ENCODE data around the gene SFXN5.

The SFXN5 gene

GRCh38 chr2:72933207-72933606 is 138.3 kb downstream of the SFXN5 start:
- no peak overlapping the region for H3K9ac ChIP-seq (ENCODE audit: low read depth, low read length)
- H3K4me1 ChIP-seq (ENCODE audit: insufficient read depth, low read length) = no peaks in the 10 kb centered on the region
- H3K36me3 ChIP-seq (ENCODE audit: insufficient read depth, low read depth, low read length) = no peaks in the 10 kb centered on the region
- no peak overlapping the region for H3K27ac ChIP-seq (ENCODE audit: low read length)
- H3K27me3 ChIP-seq (ENCODE audit: insufficient read depth, low read length) = peaks cover 96% of the 10 kb centered on the region
- H3K9me3 ChIP-seq (ENCODE audit: insufficient read depth, low read depth, low read length) = no peaks in the 10 kb centered on the region
- H3K4me3 ChIP-seq (ENCODE audit: low read length) = no peak overlapping the region

GRCh38 chr2:72932805-72933204 is 138.7 kb downstream of the SFXN5 start:
- no peak overlapping the region for H3K27ac ChIP-seq (ENCODE audit: low read length)
- H3K9ac ChIP-seq (ENCODE audit: low read depth, low read length) = no peak overlapping the region
- H3K4me1 ChIP-seq (ENCODE audit: insufficient read depth, low read length) = no peaks in the 10 kb centered on the region
- H3K27me3 ChIP-seq (ENCODE audit: insufficient read depth, low read length) = peaks cover 96% of the 10 kb centered on the region
- H3K36me3 ChIP-seq (ENCODE audit: insufficient read depth, low read depth, low read length) = no peaks in the 10 kb centered on the region
- H3K4me3 ChIP-seq (ENCODE audit: low read length) = no peak overlapping the region
- no peaks in the 10 kb centered on the region for H3K9me3 ChIP-seq (ENCODE audit: insufficient read depth, low read depth, low read length)

GRCh38 chr2:72932045-72932740 is 139.3 kb downstream of the SFXN5 start:
- Histone ChIP-seq H3K27me3 (ENCODE audit: insufficient read depth, low read length) (peaks cover 97% of the 10 kb centered on the region), H3K9ac (ENCODE audit: low read depth, low read length) (no peak overlapping the region), H3K27ac (ENCODE audit: low read length) (no peak overlapping the region), H3K9me3 (ENCODE audit: insufficient read depth, low read depth, low read length) (no peaks in the 10 kb centered on the region), H3K4me3 (ENCODE audit: low read length) (no peak overlapping the region), H3K36me3 (ENCODE audit: insufficient read depth, low read depth, low read length) (no peaks in the 10 kb centered on the region), H3K4me1 (ENCODE audit: insufficient read depth, low read length) (no peaks in the 10 kb centered on the region)

- no peak overlapping the region for H3K9ac ChIP-seq (ENCODE audit: low read depth, low read length)
- no peaks in the 10 kb centered on the region for H3K4me1 ChIP-seq (ENCODE audit: insufficient read depth, low read length)
- H3K9me3 ChIP-seq (ENCODE audit: insufficient read depth, low read depth, low read length) = no peaks in the 10 kb centered on the region
- no peak overlapping the region for H3K27ac ChIP-seq (ENCODE audit: low read length)
- H3K27me3 ChIP-seq (ENCODE audit: insufficient read depth, low read length) = peaks cover 98% of the 10 kb centered on the region
- no peaks in the 10 kb centered on the region for H3K36me3 ChIP-seq (ENCODE audit: insufficient read depth, low read depth, low read length)
- H3K4me3 ChIP-seq (ENCODE audit: low read length) = no peak overlapping the region
Observed at GRCh38 chr2:72931280-72931910, 140.1 kb downstream of the SFXN5 start.

- H3K9ac ChIP-seq (ENCODE audit: low read depth, low read length) = no peak overlapping the region
- H3K27ac ChIP-seq (ENCODE audit: low read length) = no peak overlapping the region
- H3K9me3 ChIP-seq (ENCODE audit: insufficient read depth, low read depth, low read length) = no peaks in the 10 kb centered on the region
- H3K4me1 ChIP-seq (ENCODE audit: insufficient read depth, low read length) = peaks cover 6% of the 10 kb centered on the region; the same call in 1 of the 2 replicates
- H3K4me3 ChIP-seq (ENCODE audit: low read length) = no peak overlapping the region
- peaks cover 98% of the 10 kb centered on the region for H3K27me3 ChIP-seq (ENCODE audit: insufficient read depth, low read length)
- no peaks in the 10 kb centered on the region for H3K36me3 ChIP-seq (ENCODE audit: insufficient read depth, low read depth, low read length)
Observed at GRCh38 chr2:72929010-72929409, 142.5 kb downstream of the SFXN5 start.

GRCh38 chr2:72927619-72928550 is 143.6 kb downstream of the SFXN5 start:
- peaks cover 100% of the 10 kb centered on the region for H3K27me3 ChIP-seq (ENCODE audit: insufficient read depth, low read length)
- no peak overlapping the region for H3K4me3 ChIP-seq (ENCODE audit: low read length)
- peaks cover 6% of the 10 kb centered on the region; the same call in 1 of the 2 replicates for H3K4me1 ChIP-seq (ENCODE audit: insufficient read depth, low read length)
- H3K9me3 ChIP-seq (ENCODE audit: insufficient read depth, low read depth, low read length) = 0 out of 2 replicates have a peak, but pooled peaks cover 3% of the 10 kb centered on the region
- no peak overlapping the region for H3K9ac ChIP-seq (ENCODE audit: low read depth, low read length)
- no peak overlapping the region for H3K27ac ChIP-seq (ENCODE audit: low read length)
- no peaks in the 10 kb centered on the region for H3K36me3 ChIP-seq (ENCODE audit: insufficient read depth, low read depth, low read length)

- no peak overlapping the region for H3K27ac ChIP-seq (ENCODE audit: low read length)
- peaks cover 6% of the 10 kb centered on the region; the same call in 1 of the 2 replicates for H3K4me1 ChIP-seq (ENCODE audit: insufficient read depth, low read length)
- H3K9ac ChIP-seq (ENCODE audit: low read depth, low read length) = no peak overlapping the region
- peaks cover 100% of the 10 kb centered on the region for H3K27me3 ChIP-seq (ENCODE audit: insufficient read depth, low read length)
- H3K4me3 ChIP-seq (ENCODE audit: low read length) = no peak overlapping the region
- H3K9me3 ChIP-seq (ENCODE audit: insufficient read depth, low read depth, low read length) = peaks cover 6% of the 10 kb centered on the region; the same call in 1 of the 2 replicates
- no peaks in the 10 kb centered on the region for H3K36me3 ChIP-seq (ENCODE audit: insufficient read depth, low read depth, low read length)
Observed at GRCh38 chr2:72926811-72927465, 144.6 kb downstream of the SFXN5 start.

GRCh38 chr2:72926368-72926767 is 145.1 kb downstream of the SFXN5 start:
- no peak overlapping the region for H3K27ac ChIP-seq (ENCODE audit: low read length)
- H3K4me3 ChIP-seq (ENCODE audit: low read length) = no peak overlapping the region
- H3K9ac ChIP-seq (ENCODE audit: low read depth, low read length) = no peak overlapping the region
- H3K4me1 ChIP-seq (ENCODE audit: insufficient read depth, low read length) = peaks cover 6% of the 10 kb centered on the region
- H3K36me3 ChIP-seq (ENCODE audit: insufficient read depth, low read depth, low read length) = no peaks in the 10 kb centered on the region
- peaks cover 100% of the 10 kb centered on the region for H3K27me3 ChIP-seq (ENCODE audit: insufficient read depth, low read length)
- peaks cover 8% of the 10 kb centered on the region; the same call in 1 of the 2 replicates for H3K9me3 ChIP-seq (ENCODE audit: insufficient read depth, low read depth, low read length)

GRCh38 chr2:72925328-72925943 is 146.1 kb downstream of the SFXN5 start:
- no peak overlapping the region for H3K27ac ChIP-seq (ENCODE audit: low read length)
- peak overlapping the region; percentile 53; the same call in 1 of the 2 replicates for H3K4me3 ChIP-seq (ENCODE audit: low read length)
- H3K36me3 ChIP-seq (ENCODE audit: insufficient read depth, low read depth, low read length) = no peaks in the 10 kb centered on the region
- H3K4me1 ChIP-seq (ENCODE audit: insufficient read depth, low read length) = peaks cover 6% of the 10 kb centered on the region
- H3K27me3 ChIP-seq (ENCODE audit: insufficient read depth, low read length) = peaks cover 100% of the 10 kb centered on the region
- H3K9me3 ChIP-seq (ENCODE audit: insufficient read depth, low read depth, low read length) = peaks cover 9% of the 10 kb centered on the region; the same call in 1 of the 2 replicates
- H3K9ac ChIP-seq (ENCODE audit: low read depth, low read length) = no peak overlapping the region

GRCh38 chr2:72924353-72925240 is 146.9 kb downstream of the SFXN5 start:
- peaks cover 100% of the 10 kb centered on the region for H3K27me3 ChIP-seq (ENCODE audit: insufficient read depth, low read length)
- H3K36me3 ChIP-seq (ENCODE audit: insufficient read depth, low read depth, low read length) = no peaks in the 10 kb centered on the region
- peaks cover 6% of the 10 kb centered on the region for H3K4me1 ChIP-seq (ENCODE audit: insufficient read depth, low read length)
- peaks cover 9% of the 10 kb centered on the region; the same call in 1 of the 2 replicates for H3K9me3 ChIP-seq (ENCODE audit: insufficient read depth, low read depth, low read length)
- no peak overlapping the region for H3K27ac ChIP-seq (ENCODE audit: low read length)
- H3K9ac ChIP-seq (ENCODE audit: low read depth, low read length) = no peak overlapping the region
- H3K4me3 ChIP-seq (ENCODE audit: low read length) = peak overlapping the region; percentile 53; the same call in 1 of the 2 replicates

Measured in iPS-20b (cell line).